HTR-8/SVneo (cell line): ENCODE results near the gene ZNF236.
"Not testable (repeated sequence)": the region's sequence is repeated elsewhere in the genome, so short reads cannot be mapped to it uniquely, and the experiment has no call there.

ENCODE experiments used
- DNase-seq: peaks from one replicate; pipeline ENCODE4 v3.0.0; 2011; ENCODE audit warnings: low spot score, mixed read lengths; ENCODE audit not compliant: insufficient read length
- FAIRE-seq: peaks from 2 replicates; lab custom pipeline; 2011; peaks lifted over from hg19 to GRCh38; lab: Jason Lieb, UNC

Gene ZNF236

GRCh38 chr18:76822506-76823160 is at the start of gene ZNF236:
Gene ZNF236, plus strand, starts transcription at chr18:76822557. Its CDS starts 51 bp downstream, at chr18:76822608.
- peak; percentile 35 for DNase-seq

DNA sequence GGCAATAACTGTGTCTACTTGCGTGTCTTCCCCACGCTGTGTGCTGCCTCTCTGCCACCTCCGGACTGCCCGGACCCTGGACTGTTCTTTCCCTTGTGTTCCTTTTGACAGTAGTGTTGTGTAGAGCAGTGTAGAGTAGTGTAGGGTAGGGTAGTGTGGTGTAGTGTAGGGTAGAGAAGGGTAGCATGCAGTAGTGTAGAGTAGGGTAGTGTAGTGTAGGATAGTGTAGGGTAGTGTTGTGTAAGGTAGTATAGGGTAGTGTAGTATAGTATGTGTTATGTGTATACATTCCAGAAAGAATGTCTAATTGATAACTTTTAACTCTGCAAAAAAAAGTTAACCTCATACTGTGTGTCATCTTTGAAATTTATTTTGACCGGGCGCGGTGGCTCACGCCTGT is 49.7 kb upstream of the ZNF236 start:
- FAIRE-seq (no peak), DNase-seq (no peak)

More at GRCh38 chr18:76822506-76823160, at the start of gene ZNF236:
- no peak for FAIRE-seq

DNA sequence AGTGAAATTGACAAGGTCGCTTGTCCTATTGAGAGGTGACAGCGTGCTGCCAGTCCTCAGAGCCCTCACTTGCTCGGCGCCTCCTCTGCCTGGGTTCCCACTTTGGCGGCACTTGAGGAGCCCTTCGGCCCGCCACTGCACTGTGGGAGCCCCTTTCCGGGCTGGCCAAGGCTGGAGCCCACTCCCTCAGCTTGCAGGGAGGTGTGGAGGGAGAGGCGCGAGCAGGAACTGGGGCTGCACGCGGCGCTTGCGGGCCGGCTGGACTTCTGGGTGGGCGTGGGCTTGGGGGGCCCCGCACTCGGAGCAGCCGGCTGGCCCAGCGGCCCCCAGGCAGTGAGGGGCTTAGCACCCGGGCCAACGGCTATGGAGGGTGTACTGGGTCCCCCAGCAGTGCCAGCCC is 45.3 kb upstream of the ZNF236 start:
- FAIRE-seq, DNase-seq: not testable (repeated sequence)

DNA sequence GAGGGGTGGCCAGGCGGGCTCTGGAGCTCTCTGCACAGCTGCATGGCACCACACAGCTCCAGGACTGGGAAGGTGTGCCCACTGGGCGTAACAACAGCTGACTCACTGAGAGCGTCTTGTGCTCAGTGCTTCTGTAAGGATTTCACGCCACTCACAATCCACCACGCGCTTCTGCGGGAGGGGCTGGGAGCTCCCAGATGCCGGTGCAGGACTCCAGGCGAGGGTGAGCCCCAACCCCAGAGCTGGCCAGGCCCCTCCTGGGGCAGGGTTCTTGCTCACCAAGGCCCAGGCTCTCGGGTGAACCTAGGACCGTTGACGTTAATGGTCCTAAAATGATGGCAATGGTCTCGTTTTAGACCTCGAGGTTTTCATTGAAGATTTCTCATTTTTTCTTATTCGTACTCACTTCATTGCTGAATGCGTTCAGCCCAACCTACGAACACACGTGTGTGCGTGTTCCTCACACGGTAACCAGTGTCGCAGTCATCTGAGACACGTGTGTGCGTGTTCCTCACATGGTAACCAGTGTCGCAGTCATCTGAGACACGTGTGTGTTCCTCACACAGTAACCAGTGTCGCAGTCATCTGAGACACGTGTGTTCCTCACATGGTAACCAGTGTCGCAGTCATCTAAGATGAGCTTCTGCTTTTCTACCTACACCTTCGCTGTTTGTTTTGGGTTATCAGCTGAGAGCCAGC is 38.4 kb upstream of the ZNF236 start:
- DNase-seq (no peak), FAIRE-seq (peak; percentile 44)

DNA sequence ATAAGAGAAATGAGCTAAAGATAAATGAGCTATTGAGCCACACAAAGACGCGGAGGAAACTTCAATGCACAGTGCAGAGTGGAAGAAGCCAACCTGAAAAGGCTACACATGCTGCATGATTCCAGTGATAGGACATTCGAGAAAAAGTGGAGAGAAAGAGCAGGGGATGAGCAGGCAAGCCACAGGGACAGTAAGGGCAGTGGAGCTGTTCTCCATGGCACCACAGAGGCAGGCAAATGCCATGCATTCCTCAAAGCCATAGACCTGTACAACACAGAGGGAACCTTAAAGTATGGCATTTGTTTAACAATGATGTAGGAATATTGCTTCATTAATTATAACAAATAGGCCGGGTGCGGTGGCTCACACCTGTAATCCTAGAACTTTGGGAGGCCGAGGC is 36.5 kb upstream of the ZNF236 start:
- no peak for FAIRE-seq
- DNase-seq: no peak

- DNase-seq (no peak), FAIRE-seq (no peak)
These were observed 33.6 kb upstream of the ZNF236 start for GRCh38 chr18:76788571-76789317.

DNA sequence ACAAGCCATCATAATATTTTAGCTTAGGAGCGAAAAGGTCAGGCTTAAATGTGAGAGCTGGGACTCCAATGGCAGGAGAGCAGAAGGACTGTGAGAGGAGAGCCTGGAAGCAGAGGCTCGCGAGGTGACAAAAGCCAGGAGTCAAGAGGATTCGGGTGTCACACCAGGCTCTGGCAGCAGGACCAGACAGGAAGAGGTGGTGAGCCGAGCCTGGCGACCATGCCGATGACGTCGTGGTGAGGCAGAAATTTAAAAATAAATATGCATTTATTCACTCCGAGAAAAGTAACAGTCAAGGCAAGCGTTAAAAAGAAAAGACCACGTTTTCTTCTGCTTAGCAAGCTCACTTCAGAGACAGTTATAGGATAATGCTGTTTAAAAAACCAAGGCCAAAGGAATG is 31.3 kb upstream of the ZNF236 start:
- DNase-seq (no peak), FAIRE-seq (no peak)

DNA sequence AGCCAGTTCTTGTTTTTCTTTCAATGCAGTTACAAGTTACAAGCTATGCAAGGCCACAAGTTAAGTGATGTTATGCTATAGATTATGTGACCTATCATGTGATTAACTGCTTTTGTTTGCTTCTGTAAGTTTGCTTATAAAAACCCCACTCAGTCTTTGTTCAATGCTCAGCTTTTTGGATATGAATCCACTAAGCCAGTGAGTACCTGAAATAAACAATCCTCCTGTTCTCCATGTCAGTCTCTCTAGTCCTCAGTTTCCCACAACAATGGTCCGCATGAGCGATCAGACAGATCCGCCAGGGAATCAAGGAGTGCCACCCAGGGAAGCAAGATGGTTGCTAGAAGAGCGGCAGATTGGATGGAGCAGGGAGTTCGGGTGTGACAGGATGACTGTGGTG is 30.7 kb upstream of the ZNF236 start:
- no peak for DNase-seq
- FAIRE-seq: no peak

DNA sequence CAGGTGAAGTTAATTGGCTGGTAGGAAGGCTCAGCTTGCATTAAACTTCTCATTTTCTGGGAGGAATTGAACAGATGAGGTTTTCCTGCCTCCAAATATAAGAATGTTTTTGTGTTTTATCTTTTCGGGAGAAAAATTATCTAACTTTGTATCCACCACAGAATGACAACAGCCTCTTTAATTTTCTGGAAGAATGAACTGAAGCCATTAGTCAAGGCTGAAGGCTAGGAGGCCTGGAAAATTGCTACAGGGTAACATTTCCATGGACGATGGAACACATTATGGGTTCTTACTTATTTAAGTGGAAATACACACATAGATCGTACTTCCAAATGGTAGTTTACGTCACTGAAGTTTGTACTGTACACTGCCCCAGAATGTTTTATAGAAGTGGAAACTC is 28.0 kb upstream of the ZNF236 start:
- FAIRE-seq (no peak), DNase-seq (no peak)

GRCh38 chr18:76801567-76802505 is 20.5 kb upstream of the ZNF236 start:
- FAIRE-seq: no peak
- peak; percentile 47 for DNase-seq

DNA sequence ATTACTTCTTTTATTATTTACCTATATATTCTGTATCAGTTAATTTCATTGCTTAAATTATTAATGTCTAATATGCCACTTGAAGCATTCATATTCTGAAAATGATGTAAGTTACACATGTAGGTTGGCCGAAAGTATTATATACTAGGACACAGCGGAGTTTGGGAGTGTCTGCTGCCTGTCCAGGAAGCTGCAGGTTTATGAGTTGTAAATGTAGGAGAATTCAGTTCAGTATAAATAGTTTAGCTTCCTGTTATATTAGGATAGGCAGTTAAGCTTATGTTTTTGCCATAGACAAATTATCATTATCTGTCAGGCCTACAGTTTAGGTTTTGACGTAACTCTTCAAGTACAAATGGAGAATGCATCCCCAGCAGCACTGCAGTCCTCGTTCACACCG is 18.9 kb upstream of the ZNF236 start:
- FAIRE-seq (no peak), DNase-seq (no peak)

GRCh38 chr18:76803814-76804213 is 18.5 kb upstream of the ZNF236 start:
- peak; percentile 57 for DNase-seq

DNA sequence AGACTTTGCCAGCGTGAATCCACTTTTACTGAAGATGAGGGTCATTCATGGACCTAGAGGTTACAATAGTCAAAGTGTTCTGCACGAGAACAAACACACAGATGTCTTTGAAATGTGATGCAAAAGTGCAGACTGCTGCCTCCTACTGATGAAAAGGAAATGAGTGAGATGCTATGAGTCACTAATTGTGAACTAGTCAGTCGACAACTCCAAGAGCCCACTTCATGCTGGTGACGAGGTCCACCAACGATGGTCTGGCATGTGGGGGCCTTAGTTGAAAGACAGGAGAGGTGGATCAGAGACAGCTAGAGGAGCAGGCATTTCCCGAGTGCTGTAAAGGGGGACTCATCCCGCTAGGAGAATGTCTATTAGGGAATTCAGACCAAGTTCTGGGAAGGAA is 17.1 kb upstream of the ZNF236 start:
- DNase-seq (no peak), FAIRE-seq (no peak)

More at GRCh38 chr18:76803814-76804213, 18.5 kb upstream of the ZNF236 start:
- no peak for FAIRE-seq

GRCh38 chr18:76806301-76806700 is 16.1 kb upstream of the ZNF236 start:
- no peak for DNase-seq
- FAIRE-seq: no peak

- DNase-seq (no peak), FAIRE-seq (no peak)
These were observed 13.8 kb upstream of the ZNF236 start for GRCh38 chr18:76808561-76808960.

DNA sequence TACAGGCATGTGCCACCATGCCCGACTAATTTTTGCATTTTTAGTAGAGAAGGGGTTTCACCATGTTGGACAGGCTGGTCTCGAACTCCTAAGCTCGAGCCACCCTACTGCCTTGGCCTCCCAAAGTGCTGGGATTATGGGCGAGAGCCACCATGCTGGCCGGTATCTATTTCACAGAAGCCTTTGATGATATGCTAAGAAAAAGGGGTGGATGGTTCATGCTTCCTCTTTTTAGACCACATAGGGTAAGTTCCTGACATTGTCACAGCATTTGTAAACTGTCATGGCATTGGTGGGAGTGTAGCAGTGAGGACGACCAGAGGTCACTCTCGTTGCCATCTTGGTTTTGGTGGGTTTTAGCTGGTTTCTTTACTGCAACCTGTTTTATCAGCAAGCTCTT is 10.8 kb upstream of the ZNF236 start:
- not testable (repeated sequence) for DNase-seq, FAIRE-seq

- FAIRE-seq (no peak), DNase-seq (no peak)
These were observed 8.1 kb upstream of the ZNF236 start for GRCh38 chr18:76814256-76814655.

DNA sequence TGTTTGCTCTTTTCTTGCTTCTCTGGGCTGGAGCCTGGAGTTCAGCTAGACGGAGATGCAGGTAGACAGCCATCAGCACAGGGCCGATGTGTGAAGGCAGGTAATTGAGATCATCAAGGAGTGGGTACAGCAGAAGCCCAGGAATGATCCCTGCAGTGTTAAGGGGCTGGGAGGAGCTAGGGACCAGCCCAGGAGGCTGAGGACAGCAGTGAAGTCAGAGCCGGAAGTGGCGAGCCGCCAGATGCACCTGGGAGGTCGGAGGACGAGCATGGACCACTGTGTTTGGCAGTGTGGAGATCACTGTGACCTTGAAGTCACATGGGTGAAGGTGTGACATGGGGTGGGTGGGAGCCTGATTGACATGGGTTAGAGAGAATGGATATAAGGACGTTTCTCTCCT is 6.2 kb upstream of the ZNF236 start:
- no peak for DNase-seq
- FAIRE-seq: no peak

DNA sequence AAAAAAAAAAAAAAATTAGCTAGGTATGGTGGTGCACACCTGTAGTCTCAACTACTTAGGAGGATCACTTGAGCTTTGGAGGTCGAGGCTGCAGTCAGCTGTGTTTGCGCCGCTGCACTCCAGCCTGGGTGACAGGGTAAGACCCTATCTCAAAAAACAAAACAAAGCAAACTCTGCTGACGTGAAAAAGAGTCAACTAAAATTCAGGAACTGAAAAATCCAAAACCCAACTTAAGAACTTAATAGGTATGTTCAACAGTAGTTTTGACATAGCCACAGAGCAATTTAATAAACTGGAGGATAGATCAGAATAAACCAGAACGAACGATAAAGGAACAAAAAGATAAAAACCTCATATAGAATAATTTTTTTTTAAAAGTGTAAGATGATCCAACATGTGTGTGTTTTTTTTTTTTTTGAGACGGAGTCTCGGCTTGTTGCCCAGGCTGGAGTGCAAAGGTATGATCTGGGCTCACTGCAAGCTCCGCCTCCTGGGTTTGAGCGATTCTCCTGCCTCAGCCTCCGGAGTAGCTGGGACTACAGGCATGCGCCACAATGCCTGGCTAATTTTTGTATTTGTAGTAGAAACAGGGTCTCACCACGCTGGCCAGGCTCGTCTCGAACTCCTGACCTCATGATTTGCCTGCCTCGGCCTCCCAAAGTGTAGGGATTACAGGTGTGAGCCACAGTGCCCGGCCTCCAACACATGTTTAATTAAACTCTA is 4.3 kb upstream of the ZNF236 start:
- no peak for FAIRE-seq
- no peak for DNase-seq
